ENCODE measurements around the gene CLEC16A. TPM values are rescaled to one million over a fixed set of nuclear protein-coding genes. Genes with fewer than 3 reads are reported as not detected.

Gene CLEC16A
- total RNA-seq, 2 experiments from 2014 or later, result 25.5 to 26.7 TPM

- H3K36me3 Mint-ChIP-seq, result peaks cover 43% of the 10 kb centered on the region
- H3K27ac Mint-ChIP-seq, result peak overlapping the region; percentile 67
- ChIA-PET CTCF (interaction anchor here (0.5 to 4.6 kb wide), 10 partner anchors 13 to 372 kb away, joined by 3 to 45 read pairs (median 6); partner anchors contain the start of gene SOCS1), POLR2A (interaction anchor here (1.1 to 4.2 kb wide), 6 partner anchors 19 to 271 kb away, joined by 3 to 31 read pairs (median 4); partner anchors contain the start of gene SOCS1)
- peak; percentile 50 for DNase-seq
- H3K4me1 Mint-ChIP-seq (ENCODE audit: low read depth), result peaks cover 71% of the 10 kb centered on the region
- H3K9me3 Mint-ChIP-seq, result no peaks in the 10 kb centered on the region
- no peak overlapping the region for H3K4me3 Mint-ChIP-seq
- H3K27me3 Mint-ChIP-seq, result no peaks in the 10 kb centered on the region
- intact Hi-C loops (cut with micrococcal nuclease), result no loop called here
These were observed 40.1 kb downstream of the CLEC16A start for GRCh38 chr16:10984509-10984908.

- ChIA-PET CTCF (interaction anchor here (0.6 to 1.1 kb wide), 3 partner anchors 117 to 267 kb away, joined by 3 to 4 read pairs (median 3); no protein-coding TSS in a partner anchor), POLR2A (interaction anchor here (0.9 to 1.2 kb wide), 2 partner anchors 22 to 118 kb away, joined by 3 to 5 read pairs; no protein-coding TSS in a partner anchor)
- H3K27me3 Mint-ChIP-seq, result no peaks in the 10 kb centered on the region
- peak overlapping the region; percentile 33 for H3K4me3 Mint-ChIP-seq
- DNase-seq, result peak; percentile 29
- peak overlapping the region; percentile 98 for H3K27ac Mint-ChIP-seq
- H3K9me3 Mint-ChIP-seq, result no peaks in the 10 kb centered on the region
- intact Hi-C loops (cut with micrococcal nuclease), result loop anchor here (1.0 to 5.0 kb wide), 15 partner anchors 23 to 392 kb away; no protein-coding TSS in a partner anchor
- H3K4me1 Mint-ChIP-seq (ENCODE audit: low read depth), result peaks cover 90% of the 10 kb centered on the region
- H3K36me3 Mint-ChIP-seq, result peaks cover 48% of the 10 kb centered on the region
These were observed 43.2 kb downstream of the CLEC16A start for GRCh38 chr16:10987361-10988163.

GRCh38 chr16:10988164-10988803 lies 43.9 kb downstream of the CLEC16A start:
- H3K4me3 Mint-ChIP-seq, result peak overlapping the region; percentile 33
- peaks cover 90% of the 10 kb centered on the region for H3K4me1 Mint-ChIP-seq (ENCODE audit: low read depth)
- no peaks in the 10 kb centered on the region for H3K27me3 Mint-ChIP-seq
- intact Hi-C loops (cut with micrococcal nuclease), result loop anchor here (1.0 to 5.0 kb wide), 15 partner anchors 24 to 391 kb away; no protein-coding TSS in a partner anchor
- ChIA-PET POLR2A (interaction anchor here (1.0 to 1.5 kb wide), 2 partner anchors 264 to 265 kb away, joined by 3 to 4 read pairs; no protein-coding TSS in a partner anchor), CTCF (no interaction called here)
- DNase-seq, result peak; percentile 93
- no peaks in the 10 kb centered on the region for H3K9me3 Mint-ChIP-seq
- peak overlapping the region; percentile 98 for H3K27ac Mint-ChIP-seq
- peaks cover 46% of the 10 kb centered on the region for H3K36me3 Mint-ChIP-seq

- peak overlapping the region; percentile 98 for H3K27ac Mint-ChIP-seq
- CTCF ChIA-PET, result interaction anchor here (0.7 to 1.7 kb wide), 5 partner anchors 18 to 266 kb away, joined by 3 to 10 read pairs (median 3); no protein-coding TSS in a partner anchor
- H3K4me1 Mint-ChIP-seq (ENCODE audit: low read depth), result peaks cover 89% of the 10 kb centered on the region
- peaks cover 48% of the 10 kb centered on the region for H3K36me3 Mint-ChIP-seq
- intact Hi-C loops (cut with micrococcal nuclease), result loop anchor here (1.0 to 5.0 kb wide), 15 partner anchors 25 to 390 kb away; no protein-coding TSS in a partner anchor
- DNase-seq, result peak; percentile 32
- no peaks in the 10 kb centered on the region for H3K27me3 Mint-ChIP-seq
- POLR2A ChIA-PET, result interaction anchor here (1.0 to 1.5 kb wide), 2 partner anchors 263 to 265 kb away, joined by 3 to 4 read pairs; no protein-coding TSS in a partner anchor
- H3K4me3 Mint-ChIP-seq, result peak overlapping the region; percentile 13
- H3K9me3 Mint-ChIP-seq, result no peaks in the 10 kb centered on the region
These were observed 44.5 kb downstream of the CLEC16A start for GRCh38 chr16:10988879-10989278.

GRCh38 chr16:10989559-10989958 lies 45.2 kb downstream of the CLEC16A start:
- intact Hi-C loops (cut with micrococcal nuclease), result loop anchor here (2.0 to 5.0 kb wide), 3 partner anchors 37 to 193 kb away; no protein-coding TSS in a partner anchor
- Mint-ChIP-seq H3K4me1 (ENCODE audit: low read depth) (peaks cover 86% of the 10 kb centered on the region), H3K27ac (peak overlapping the region; percentile 98), H3K4me3 (no peak overlapping the region), H3K27me3 (no peaks in the 10 kb centered on the region), H3K36me3 (peaks cover 49% of the 10 kb centered on the region), H3K9me3 (no peaks in the 10 kb centered on the region)
- POLR2A ChIA-PET, result interaction anchor here (0.6 to 1.5 kb wide), 4 partner anchors 24 to 876 kb away, joined by 3 to 4 read pairs (median 4); no protein-coding TSS in a partner anchor
- CTCF ChIA-PET, result interaction anchor here (0.9 to 1.7 kb wide), 5 partner anchors 18 to 367 kb away, joined by 3 to 10 read pairs (median 3); no protein-coding TSS in a partner anchor
- no peak for DNase-seq

- POLR2A ChIA-PET, result interaction anchor here (0.8 to 1.3 kb wide), 4 partner anchors 25 to 261 kb away, joined by 3 to 4 read pairs (median 3); no protein-coding TSS in a partner anchor
- Mint-ChIP-seq H3K36me3 (peaks cover 47% of the 10 kb centered on the region), H3K27ac (peak overlapping the region; percentile 69), H3K9me3 (no peaks in the 10 kb centered on the region), H3K4me1 (ENCODE audit: low read depth) (peaks cover 81% of the 10 kb centered on the region), H3K4me3 (no peak overlapping the region), H3K27me3 (no peaks in the 10 kb centered on the region)
- CTCF ChIA-PET, result interaction anchor here (1.0 to 1.7 kb wide), 2 partner anchors 27 to 366 kb away, joined by 3 to 10 read pairs; no protein-coding TSS in a partner anchor
- intact Hi-C loops (cut with micrococcal nuclease), result no loop called here
- no peak for DNase-seq
These were observed 46.0 kb downstream of the CLEC16A start for GRCh38 chr16:10990378-10990777.

GRCh38 chr16:10992112-10992511 lies 47.7 kb downstream of the CLEC16A start:
- CTCF ChIA-PET, result interaction anchor here (2.0 kb wide), 1 partner anchor 28 kb away, joined by 5 read pairs; no protein-coding TSS in a partner anchor
- intact Hi-C loops (cut with micrococcal nuclease), result no loop called here
- no peaks in the 10 kb centered on the region for H3K9me3 Mint-ChIP-seq
- H3K27ac Mint-ChIP-seq, result peak overlapping the region; percentile 69
- peaks cover 70% of the 10 kb centered on the region for H3K4me1 Mint-ChIP-seq (ENCODE audit: low read depth)
- no peak for DNase-seq
- H3K36me3 Mint-ChIP-seq, result peaks cover 48% of the 10 kb centered on the region
- no peak overlapping the region for H3K4me3 Mint-ChIP-seq
- no peaks in the 10 kb centered on the region for H3K27me3 Mint-ChIP-seq
- POLR2A ChIA-PET, result interaction anchor here (2.1 kb wide), 1 partner anchor 121 kb away, joined by 5 read pairs; no protein-coding TSS in a partner anchor

- DNase-seq, result peak; percentile 74
- peaks cover 55% of the 10 kb centered on the region for H3K36me3 Mint-ChIP-seq
- CTCF ChIA-PET, result interaction anchor here (2.0 kb wide), 1 partner anchor 29 kb away, joined by 5 read pairs; no protein-coding TSS in a partner anchor
- intact Hi-C loops (cut with micrococcal nuclease), result no loop called here
- H3K27ac Mint-ChIP-seq, result peak overlapping the region; percentile 38
- H3K4me1 Mint-ChIP-seq (ENCODE audit: low read depth), result peaks cover 70% of the 10 kb centered on the region
- POLR2A ChIA-PET, result interaction anchor here (0.7 to 2.1 kb wide), 2 partner anchors 120 to 232 kb away, joined by 3 to 5 read pairs; no protein-coding TSS in a partner anchor
- no peaks in the 10 kb centered on the region for H3K27me3 Mint-ChIP-seq
- no peak overlapping the region for H3K4me3 Mint-ChIP-seq
- no peaks in the 10 kb centered on the region for H3K9me3 Mint-ChIP-seq
These were observed 48.4 kb downstream of the CLEC16A start for GRCh38 chr16:10992797-10993196.

GRCh38 chr16:10993649-10994048 lies 49.3 kb downstream of the CLEC16A start:
- peaks cover 66% of the 10 kb centered on the region for H3K4me1 Mint-ChIP-seq (ENCODE audit: low read depth)
- no peaks in the 10 kb centered on the region for H3K27me3 Mint-ChIP-seq
- intact Hi-C loops (cut with micrococcal nuclease), result no loop called here

GRCh38 chr16:10994571-10994970 lies 50.2 kb downstream of the CLEC16A start:
- Mint-ChIP-seq H3K4me1 (ENCODE audit: low read depth) (peaks cover 57% of the 10 kb centered on the region), H3K27ac (no peak overlapping the region), H3K4me3 (no peak overlapping the region), H3K36me3 (peaks cover 59% of the 10 kb centered on the region), H3K9me3 (no peaks in the 10 kb centered on the region), H3K27me3 (no peaks in the 10 kb centered on the region)
- ChIA-PET POLR2A (no interaction called here), CTCF (no interaction called here)
- intact Hi-C loops (cut with micrococcal nuclease), result no loop called here
- DNase-seq, result no peak

More at GRCh38 chr16:10993649-10994048, 49.3 kb downstream of the CLEC16A start:
- Mint-ChIP-seq H3K4me3 (no peak overlapping the region), H3K36me3 (peaks cover 59% of the 10 kb centered on the region), H3K27ac (no peak overlapping the region), H3K9me3 (no peaks in the 10 kb centered on the region)
- CTCF ChIA-PET, result interaction anchor here (2.0 kb wide), 1 partner anchor 30 kb away, joined by 5 read pairs; no protein-coding TSS in a partner anchor
- no peak for DNase-seq
- POLR2A ChIA-PET, result interaction anchor here (2.1 kb wide), 1 partner anchor 119 kb away, joined by 5 read pairs; no protein-coding TSS in a partner anchor

- ChIA-PET CTCF (no interaction called here), POLR2A (no interaction called here)
- Mint-ChIP-seq H3K27me3 (no peaks in the 10 kb centered on the region), H3K4me1 (ENCODE audit: low read depth) (peaks cover 47% of the 10 kb centered on the region), H3K4me3 (no peak overlapping the region), H3K9me3 (no peaks in the 10 kb centered on the region), H3K27ac (no peak overlapping the region), H3K36me3 (peaks cover 59% of the 10 kb centered on the region)
- no peak for DNase-seq
- intact Hi-C loops (cut with micrococcal nuclease), result no loop called here
These were observed 51.2 kb downstream of the CLEC16A start for GRCh38 chr16:10995565-10995964.

Data from activated CD4-positive, alpha-beta memory T cell treated with anti-CD3 and anti-CD28 coated beads for 36 hours (primary cell).